Small intestine (tissue), 7 donors: ENCODE results near the gene FGGY. TPM values are rescaled to one million over a fixed set of nuclear protein-coding genes. Genes with fewer than 3 reads are reported as not detected.

Source experiments
- DNase-seq, 2 donors: peaks; one replicate each; pipeline versions ENCODE4 v3.0.0 to v3.0.0-alpha.2; 2013
- FAIRE-seq: peaks from 2 replicates; lab custom pipeline; 2012; peaks lifted over from hg19 to GRCh38; lab: Jason Lieb, UNC
- H3K27ac ChIP-seq, 3 donors: one replicate each; pipeline ENCODE4 v1.5.1; 2013; ENCODE audit warnings: low read length in 2 of 3, mild to moderate bottlenecking in 2 of 3, control low read depth in 1 of 3, inconsistent platforms in 1 of 3, low read depth in 1 of 3, moderate library complexity in 1 of 3
- H3K27me3 ChIP-seq, 3 donors: one replicate each; pipeline ENCODE4 v1.6.1; 2013; ENCODE audit warnings: low read length in 3 of 3, inconsistent platforms in 1 of 3; ENCODE audit not compliant: control insufficient read depth in 3 of 3, insufficient read depth in 3 of 3
- H3K36me3 ChIP-seq, 3 donors: one replicate each; pipeline ENCODE4 v1.6.1; 2013; ENCODE audit warnings: low read length in 3 of 3, inconsistent platforms in 1 of 3, low read depth in 1 of 3, mild to moderate bottlenecking in 1 of 3, moderate library complexity in 1 of 3; ENCODE audit not compliant: control insufficient read depth in 3 of 3, insufficient read depth in 2 of 3
- H3K4me1 ChIP-seq, 3 donors: one replicate each; pipeline ENCODE4 v1.6.1; 2013; ENCODE audit warnings: low read length in 2 of 3, inconsistent platforms in 1 of 3, low read depth in 1 of 3, mild to moderate bottlenecking in 1 of 3, moderate library complexity in 1 of 3; ENCODE audit not compliant: control insufficient read depth in 3 of 3, insufficient read depth in 2 of 3
- H3K4me3 ChIP-seq, 3 donors: one replicate each; pipeline ENCODE4 v1.5.1; 2013; ENCODE audit warnings: low read length in 3 of 3, control low read depth in 1 of 3, inconsistent platforms in 1 of 3, low read depth in 1 of 3, mild to moderate bottlenecking in 1 of 3, moderate library complexity in 1 of 3
- H3K9me3 ChIP-seq, 2 donors: one replicate each; pipeline ENCODE4 v1.6.1; 2013; ENCODE audit warnings: low read depth in 1 of 2, low read length in 1 of 2; ENCODE audit not compliant: control insufficient read depth in 2 of 2, insufficient read depth in 1 of 2
- WGBS, 3 donors: extraction: QIAGEN DNeasy Blood & Tissue Kit; methylation state at CpG; one replicate each; pipeline ENCODE4 v1.1.7; 2013; 5-methylcytosine and 5-hydroxymethylcytosine counted together
- polyA plus RNA-seq, 4 donors: library from polyadenylated mRNA; stranded (reverse) in 3 of 4; unstranded in 1 of 4; fragments of 200-250 nt in 3 of 4; fragments of 120-200 nt in 1 of 4; gene quantifications; one replicate each; pipeline versions ENCODE4 v1.2.1 to v1.2.3, GENCODE V29; 2013
- donor health status: healthy with polysubstance abuse.
- donor health status: control.
- donor health status: control.
- donor health status: Bipolar disorder and iron deficiency.
- donor health status: healthy.

FGGY gene
- polyA plus RNA-seq, 4 donors: 12.3 to 28.0 (median 15.0) TPM

DNA sequence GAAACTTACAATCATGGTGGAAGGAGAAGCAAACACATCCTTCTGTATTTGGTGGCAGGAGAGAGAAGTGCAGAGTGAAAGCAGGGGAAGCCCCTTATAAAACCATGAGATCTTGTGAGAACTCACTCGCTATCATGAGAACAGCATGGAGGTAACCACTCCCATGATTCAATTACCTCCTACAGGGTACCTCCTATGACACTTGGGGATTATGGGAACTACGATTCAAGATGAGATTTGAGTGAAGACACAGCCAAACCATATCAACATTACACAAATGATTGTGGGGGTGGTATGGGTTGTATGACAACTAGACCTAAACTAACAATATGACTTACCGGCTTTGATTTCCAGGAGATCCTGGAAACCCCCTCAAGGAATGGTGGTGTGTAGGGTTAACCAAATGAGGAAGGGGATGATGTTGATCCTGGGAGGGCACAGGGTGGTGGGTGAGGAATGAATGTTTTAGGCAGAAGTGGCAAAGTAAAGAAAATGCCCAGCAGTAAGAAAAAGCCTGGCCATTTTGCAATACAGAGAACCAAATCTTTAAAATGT is 80.5 kb downstream of the FGGY start:
- H3K27ac ChIP-seq: no peak overlapping the region
- H3K9me3 ChIP-seq: no peaks in the 10 kb centered on the region
- 90 to 94% (median 91%) methylated on average over 3 of the region's 3 CpGs for WGBS, 3 donors
- H3K27me3 ChIP-seq: no peaks in the 10 kb centered on the region
- H3K36me3 ChIP-seq: no peaks in the 10 kb centered on the region
- H3K4me3 ChIP-seq: no peak overlapping the region
- H3K4me1 ChIP-seq: no peaks in the 10 kb centered on the region
- DNase-seq (no peak), FAIRE-seq (no peak)

GRCh38 chr1:59378621-59379370 is 81.9 kb downstream of the FGGY start:
- Histone ChIP-seq H3K4me1 (no peaks in the 10 kb centered on the region), H3K27ac (no peak overlapping the region), H3K4me3 (no peak overlapping the region), H3K27me3 (no peaks in the 10 kb centered on the region), H3K36me3 (no peaks in the 10 kb centered on the region), H3K9me3 (no peaks in the 10 kb centered on the region)
- no peak for DNase-seq
- FAIRE-seq: no peak
- 26 to 78% (median 41%) methylated on average over 7 of the region's 7 CpGs for WGBS, 3 donors

DNA sequence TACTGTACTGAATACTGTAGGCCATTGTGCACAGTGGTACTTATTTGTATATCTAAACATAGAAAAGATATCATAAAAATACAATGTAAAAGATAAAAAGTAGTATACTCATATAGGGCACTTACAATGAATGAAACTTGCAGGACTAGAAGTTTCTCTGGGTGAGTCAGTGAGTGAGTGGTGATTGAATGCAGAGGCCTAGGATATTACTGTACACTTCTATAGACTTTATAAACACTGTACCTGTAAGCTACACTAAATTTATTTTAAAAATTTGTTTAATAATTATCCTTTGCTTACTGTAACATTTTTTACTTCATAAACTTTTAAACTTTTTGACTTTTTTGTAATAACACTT is 82.5 kb downstream of the FGGY start:
- Histone ChIP-seq H3K9me3 (no peaks in the 10 kb centered on the region), H3K27ac (no peak overlapping the region), H3K36me3 (no peaks in the 10 kb centered on the region), H3K4me1 (no peaks in the 10 kb centered on the region), H3K4me3 (no peak overlapping the region), H3K27me3 (no peaks in the 10 kb centered on the region)
- FAIRE-seq (no peak), DNase-seq (no peak)

DNA sequence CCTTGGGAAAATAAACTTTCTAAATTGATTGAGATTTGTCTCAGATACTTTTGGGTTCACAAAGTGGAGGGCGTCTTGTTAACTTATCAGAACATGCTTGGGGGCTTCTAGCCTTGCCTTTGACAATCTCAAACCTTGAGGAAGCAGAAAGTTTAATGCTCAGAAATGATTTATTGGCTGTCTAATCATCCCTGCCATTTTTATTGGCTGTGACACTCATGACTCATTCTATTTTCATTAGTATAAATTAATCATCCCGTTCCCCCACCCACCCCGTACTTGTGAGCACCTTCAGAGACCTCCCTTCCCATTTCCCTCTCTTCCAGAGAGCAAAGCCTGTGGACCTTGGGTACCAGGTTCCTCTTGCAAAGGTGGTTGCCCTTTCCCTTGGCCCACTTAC is 87.1 kb downstream of the FGGY start:
- Histone ChIP-seq H3K4me1 (peaks cover 0 to 7% (median 0%) of the 10 kb centered on the region in 3 donors), H3K9me3 (no peaks in the 10 kb centered on the region), H3K27me3 (no peaks in the 10 kb centered on the region), H3K27ac (no peak overlapping the region), H3K36me3 (no peaks in the 10 kb centered on the region), H3K4me3 (no peak overlapping the region)
- no peak for FAIRE-seq
- 39 to 62% (median 54%) methylated on average over 3 of the region's 3 CpGs for WGBS, 3 donors
- no peak for DNase-seq

GRCh38 chr1:59384443-59384842 is 87.5 kb downstream of the FGGY start:
- no peak for DNase-seq
- WGBS, 3 donors: 62 to 84% (median 79%) methylated on average over 1 of the region's 1 CpG
- no peaks in the 10 kb centered on the region for H3K9me3 ChIP-seq
- FAIRE-seq: no peak
- H3K36me3 ChIP-seq: no peaks in the 10 kb centered on the region
- no peak overlapping the region for H3K27ac ChIP-seq
- peaks cover 0 to 7% (median 0%) of the 10 kb centered on the region in 3 donors for H3K4me1 ChIP-seq
- no peak overlapping the region for H3K4me3 ChIP-seq
- no peaks in the 10 kb centered on the region for H3K27me3 ChIP-seq

GRCh38 chr1:59388191-59388590 is 91.3 kb downstream of the FGGY start:
- 77 to 81% (median 79%) methylated on average over 3 of the region's 3 CpGs for WGBS, 3 donors
- peaks cover 0 to 12% (median 0%) of the 10 kb centered on the region in 3 donors for H3K4me1 ChIP-seq
- FAIRE-seq: no peak
- H3K27ac ChIP-seq: peak overlapping the region in 1 of 3 donors; percentile 42
- H3K27me3 ChIP-seq: no peaks in the 10 kb centered on the region
- no peak overlapping the region for H3K4me3 ChIP-seq
- no peaks in the 10 kb centered on the region for H3K36me3 ChIP-seq
- DNase-seq: peak in 1 of 2 donors; percentile 68
- H3K9me3 ChIP-seq: no peaks in the 10 kb centered on the region

- Histone ChIP-seq H3K4me3 (no peak overlapping the region), H3K27me3 (no peaks in the 10 kb centered on the region), H3K36me3 (no peaks in the 10 kb centered on the region), H3K4me1 (peaks cover 0 to 28% (median 0%) of the 10 kb centered on the region in 3 donors), H3K9me3 (no peaks in the 10 kb centered on the region), H3K27ac (no peak overlapping the region)
- no peak for FAIRE-seq
- DNase-seq: no peak
Measured at GRCh38 chr1:59389847-59390246, 93.0 kb downstream of the FGGY start.

DNA sequence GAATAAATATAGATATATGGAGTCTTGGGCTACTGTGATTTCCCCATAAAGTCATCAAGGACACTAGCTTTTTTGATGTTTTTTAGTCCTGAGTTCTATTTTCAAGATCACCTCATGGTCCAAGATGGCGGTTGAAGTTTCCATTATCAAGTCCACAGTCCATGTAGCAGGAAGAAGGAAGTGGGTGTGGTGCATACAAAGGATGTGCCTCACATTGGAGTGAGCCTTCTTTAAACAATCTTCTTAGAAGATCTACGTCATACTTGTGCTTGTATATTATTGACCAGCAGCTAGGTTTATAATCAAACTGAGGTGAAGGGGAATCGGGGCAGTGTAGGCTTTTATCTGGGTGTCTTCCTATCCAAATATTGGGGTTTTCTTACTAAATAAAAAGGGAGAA is 93.4 kb downstream of the FGGY start:
- peak in 1 of 2 donors; percentile 17 for DNase-seq
- WGBS, 3 donors: 87 to 97% (median 92%) methylated on average over 3 of the region's 3 CpGs
- Histone ChIP-seq H3K36me3 (no peaks in the 10 kb centered on the region), H3K27ac (no peak overlapping the region), H3K4me3 (no peak overlapping the region), H3K9me3 (no peaks in the 10 kb centered on the region), H3K27me3 (no peaks in the 10 kb centered on the region), H3K4me1 (peaks cover 0 to 31% (median 0%) of the 10 kb centered on the region in 3 donors)
- FAIRE-seq: no peak
